Measurements from ENCODE around the gene ZNF512. TPM values are rescaled to one million over a fixed set of nuclear protein-coding genes. Genes with fewer than 3 reads are reported as not detected.

ZNF512 gene
- total RNA-seq, 1 donor from 2014 or later, result 55.8 TPM

Small RNAs within 50 kb of the gene (small RNA-seq; reads per million reads assigned to genes)
- not detected for gene RF00340

Other genes with a start within 250 kb of the ZNF512 start
- 28.2 TPM for gene GTF3C2, start 226.3 kb upstream of the ZNF512 start, total RNA-seq
- 19.2 TPM for gene EIF2B4, start 212.7 kb upstream of the ZNF512 start, total RNA-seq
- 51.5 TPM for gene SNX17, start 212.4 kb upstream of the ZNF512 start, total RNA-seq
- gene ZNF513, start 202.3 kb upstream of the ZNF512 start, total RNA-seq, result 12.0 TPM
- gene PPM1G, start 173.5 kb upstream of the ZNF512 start, total RNA-seq, result 58.0 TPM
- gene NRBP1, start 154.4 kb upstream of the ZNF512 start, total RNA-seq, result 58.8 TPM
- gene KRTCAP3, start 140.7 kb upstream of the ZNF512 start, total RNA-seq, result not detected
- 28.5 TPM for gene IFT172, start 93.3 kb upstream of the ZNF512 start, total RNA-seq
- 41.3 TPM for gene FNDC4, start 87.8 kb upstream of the ZNF512 start, total RNA-seq
- gene GCKR, start 86.2 kb upstream of the ZNF512 start, total RNA-seq, result 0.16 TPM
- gene CCDC121, start 46.0 kb downstream of the ZNF512 start, total RNA-seq, result 5.9 TPM
- gene GPN1, start 46.0 kb downstream of the ZNF512 start, total RNA-seq, result 29.6 TPM
- gene SUPT7L, start 80.6 kb downstream of the ZNF512 start, total RNA-seq, result 26.0 TPM
- 30.4 TPM for gene SLC4A1AP, start 80.8 kb downstream of the ZNF512 start, total RNA-seq
- 39.1 TPM for gene MRPL33, start 188.7 kb downstream of the ZNF512 start, total RNA-seq